Measurements from ENCODE around the gene IAPP. TPM values are rescaled to one million over a fixed set of nuclear protein-coding genes. Genes with fewer than 3 reads are reported as not detected.
A peak's percentile ranks its signal among the peaks of the same experiment; 100 is the strongest.
"Not testable (repeated sequence)": the region's sequence is repeated elsewhere in the genome, so short reads cannot be mapped to it uniquely, and the experiment has no call there.

IAPP gene
- total and polyA plus RNA-seq, 3 experiments from 2014 or later = not detected

DNA sequence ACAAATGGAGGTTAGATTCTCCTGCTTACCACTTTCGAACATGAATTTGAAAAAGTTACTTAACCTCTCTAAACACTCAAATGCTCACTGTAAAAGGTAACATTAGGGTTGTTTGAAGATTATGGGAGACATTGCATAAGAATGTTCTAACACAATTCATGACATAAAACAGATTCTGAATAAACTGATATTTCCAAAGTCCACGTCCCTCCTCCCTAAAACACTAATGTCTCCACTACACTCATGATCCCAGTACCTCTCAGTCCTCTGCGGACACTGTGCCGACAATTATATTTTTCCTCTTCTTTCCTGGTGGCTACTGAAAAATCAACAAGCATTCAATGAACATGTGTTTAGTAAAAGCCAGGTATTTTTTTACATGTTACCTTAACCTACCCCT lies 18.8 kb upstream of the IAPP start:
- POLR2A ChIA-PET = no interaction called here
- no peak overlapping the region for H3K4me3 Mint-ChIP-seq
- no peak overlapping the region for H3K4me3 ChIP-seq (ENCODE audit: low read length)
- H3K27me3 Mint-ChIP-seq = peaks cover 9 to 41% of the 10 kb centered on the region in 2 donors
- H3K9me3 ChIP-seq (ENCODE audit: low read length) = no peaks in the 10 kb centered on the region
- H3K27ac Mint-ChIP-seq = no peak overlapping the region
- no peak for DNase-seq
- H3K4me1 ChIP-seq (ENCODE audit: insufficient read depth, low read length) = no peaks in the 10 kb centered on the region
- CTCF ChIA-PET = no interaction called here
- no peaks in the 10 kb centered on the region for H3K36me3 Mint-ChIP-seq
- no peaks in the 10 kb centered on the region for H3K27me3 ChIP-seq (ENCODE audit: insufficient read depth, low read length, poor library complexity, severe bottlenecking)
- H3K9me3 Mint-ChIP-seq = no peaks in the 10 kb centered on the region
- no peaks in the 10 kb centered on the region for H3K36me3 ChIP-seq (ENCODE audit: insufficient read depth, low read length)
- peaks cover 0 to 5% (median 0%) of the 10 kb centered on the region in 3 donors for H3K4me1 Mint-ChIP-seq
- no peak overlapping the region for H3K27ac ChIP-seq (ENCODE audit: low read depth, low read length)

DNA sequence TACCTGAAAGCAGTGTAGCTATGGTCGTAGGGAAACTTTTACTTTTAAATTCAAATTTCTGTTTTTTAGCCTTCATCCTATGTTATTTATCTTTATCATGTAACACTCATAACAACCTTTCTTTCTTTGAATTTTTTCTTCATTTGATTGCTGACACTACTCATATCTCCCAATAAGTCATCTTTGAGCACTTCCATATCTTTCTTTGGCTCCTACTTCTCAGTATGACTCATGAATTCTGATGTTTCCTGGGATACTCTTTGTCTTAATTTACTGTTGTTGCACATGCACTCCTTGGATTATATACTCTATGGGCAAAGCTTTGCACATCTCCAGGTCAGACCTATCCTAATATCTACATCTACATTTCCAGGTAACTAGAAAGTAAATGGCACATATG lies 18.1 kb upstream of the IAPP start:
- Mint-ChIP-seq H3K9me3 (peaks cover 0 to 1% (median 0%) of the 10 kb centered on the region in 5 donors), H3K36me3 (no peaks in the 10 kb centered on the region), H3K4me1 (peaks cover 0 to 5% (median 0%) of the 10 kb centered on the region in 3 donors), H3K4me3 (no peak overlapping the region), H3K27ac (no peak overlapping the region), H3K27me3 (peaks cover 8 to 35% of the 10 kb centered on the region in 2 donors)
- Histone ChIP-seq H3K36me3 (ENCODE audit: insufficient read depth, low read length) (no peaks in the 10 kb centered on the region), H3K9me3 (ENCODE audit: low read length) (no peaks in the 10 kb centered on the region), H3K27me3 (ENCODE audit: insufficient read depth, low read length, poor library complexity, severe bottlenecking) (no peaks in the 10 kb centered on the region), H3K4me1 (ENCODE audit: insufficient read depth, low read length) (no peaks in the 10 kb centered on the region), H3K4me3 (ENCODE audit: low read length) (no peak overlapping the region), H3K27ac (ENCODE audit: low read depth, low read length) (no peak overlapping the region)
- DNase-seq = no peak
- ChIA-PET POLR2A (no interaction called here), CTCF (no interaction called here)

DNA sequence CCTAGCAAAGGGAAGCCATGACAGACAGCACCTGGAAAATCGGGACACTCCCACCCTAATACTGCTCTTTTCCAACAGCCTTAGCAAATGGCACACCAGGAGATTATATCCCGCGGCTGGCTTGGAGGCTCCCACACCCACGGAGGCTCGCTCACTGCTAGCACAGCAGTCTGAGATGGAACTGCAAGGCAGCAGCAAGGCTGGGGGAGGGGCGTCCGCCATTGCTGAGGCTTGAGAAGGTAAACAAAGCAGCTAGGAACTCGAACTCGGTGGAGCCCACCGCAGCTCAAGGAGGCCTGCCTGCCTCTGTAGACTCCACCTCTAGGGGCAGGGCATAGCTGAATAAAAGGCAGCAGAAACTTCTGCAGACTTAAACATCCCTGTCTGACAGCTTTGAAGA lies 12.1 kb upstream of the IAPP start:
- DNase-seq; POLR2A ChIA-PET; H3K27ac ChIP-seq (ENCODE audit: low read depth, low read length); H3K27me3 Mint-ChIP-seq; H3K4me3 Mint-ChIP-seq; H3K4me3 ChIP-seq (ENCODE audit: low read length); H3K36me3 ChIP-seq (ENCODE audit: insufficient read depth, low read length); H3K4me1 ChIP-seq (ENCODE audit: insufficient read depth, low read length); H3K27me3 ChIP-seq (ENCODE audit: insufficient read depth, low read length, poor library complexity, severe bottlenecking); H3K27ac Mint-ChIP-seq; H3K4me1 Mint-ChIP-seq; CTCF ChIA-PET; H3K36me3 Mint-ChIP-seq; H3K9me3 ChIP-seq (ENCODE audit: low read length): not testable (repeated sequence)
- H3K9me3 Mint-ChIP-seq = peaks cover 0 to 11% (median 4%) of the 10 kb centered on the region in 5 donors

DNA sequence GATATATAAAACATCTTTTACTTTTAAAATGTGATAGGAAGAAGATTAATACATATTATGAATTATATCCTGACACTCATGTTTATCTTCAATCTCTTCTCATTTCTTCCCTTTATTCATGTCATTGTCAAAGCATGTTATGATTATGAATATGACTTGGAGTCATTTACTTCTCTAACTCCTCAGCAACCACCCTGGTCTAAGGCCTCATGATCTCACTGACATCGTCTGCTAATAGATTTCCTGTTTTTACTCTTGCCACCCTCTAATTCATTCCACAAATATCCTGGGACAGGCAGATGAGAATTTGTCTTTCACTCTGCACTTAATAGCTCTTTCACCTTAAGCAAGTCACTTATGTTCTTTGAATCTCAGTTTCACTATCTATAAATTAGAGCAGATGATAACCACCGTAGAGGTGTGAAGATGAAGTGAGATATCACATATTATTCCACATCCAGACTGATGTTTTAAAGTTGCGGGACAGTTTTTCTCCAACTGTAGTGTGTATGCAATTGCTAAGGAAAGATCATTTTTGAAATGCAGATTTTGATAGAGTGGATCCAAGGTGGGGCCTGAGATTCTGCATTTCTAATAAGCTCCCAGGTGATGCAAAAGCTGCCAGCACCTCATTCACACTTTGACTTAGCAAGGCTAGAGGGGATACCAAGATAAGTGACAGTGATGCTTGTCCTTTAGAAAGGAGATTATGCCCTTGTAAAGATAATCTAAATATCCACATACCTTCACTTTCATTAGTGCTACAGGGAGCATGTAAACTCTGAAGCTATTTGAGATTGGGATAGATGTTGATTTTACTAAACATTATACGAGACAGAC lies 3.3 kb upstream of the IAPP start:
- H3K27ac ChIP-seq (ENCODE audit: low read depth, low read length) = no peak overlapping the region
- DNase-seq = no peak
- H3K9me3 ChIP-seq (ENCODE audit: low read length) = no peaks in the 10 kb centered on the region
- Mint-ChIP-seq H3K4me3 (peak overlapping the region in 5 of 7 donors; percentile 2 to 21 (median 9)), H3K36me3 (peaks cover 0 to 2% (median 0%) of the 10 kb centered on the region in 3 donors), H3K27me3 (peaks cover 0 to 5% of the 10 kb centered on the region in 2 donors), H3K27ac (peak overlapping the region in 3 of 8 donors; percentile 2 to 9 (median 2)), H3K9me3 (peaks cover 0 to 6% (median 4%) of the 10 kb centered on the region in 5 donors), H3K4me1 (peaks cover 11 to 18% (median 17%) of the 10 kb centered on the region in 3 donors)
- CTCF ChIA-PET = no interaction called here
- no peak overlapping the region for H3K4me3 ChIP-seq (ENCODE audit: low read length)
- POLR2A ChIA-PET = no interaction called here
- H3K27me3 ChIP-seq (ENCODE audit: insufficient read depth, low read length, poor library complexity, severe bottlenecking) = no peaks in the 10 kb centered on the region
- H3K4me1 ChIP-seq (ENCODE audit: insufficient read depth, low read length) = no peaks in the 10 kb centered on the region
- H3K36me3 ChIP-seq (ENCODE audit: insufficient read depth, low read length) = no peaks in the 10 kb centered on the region

DNA sequence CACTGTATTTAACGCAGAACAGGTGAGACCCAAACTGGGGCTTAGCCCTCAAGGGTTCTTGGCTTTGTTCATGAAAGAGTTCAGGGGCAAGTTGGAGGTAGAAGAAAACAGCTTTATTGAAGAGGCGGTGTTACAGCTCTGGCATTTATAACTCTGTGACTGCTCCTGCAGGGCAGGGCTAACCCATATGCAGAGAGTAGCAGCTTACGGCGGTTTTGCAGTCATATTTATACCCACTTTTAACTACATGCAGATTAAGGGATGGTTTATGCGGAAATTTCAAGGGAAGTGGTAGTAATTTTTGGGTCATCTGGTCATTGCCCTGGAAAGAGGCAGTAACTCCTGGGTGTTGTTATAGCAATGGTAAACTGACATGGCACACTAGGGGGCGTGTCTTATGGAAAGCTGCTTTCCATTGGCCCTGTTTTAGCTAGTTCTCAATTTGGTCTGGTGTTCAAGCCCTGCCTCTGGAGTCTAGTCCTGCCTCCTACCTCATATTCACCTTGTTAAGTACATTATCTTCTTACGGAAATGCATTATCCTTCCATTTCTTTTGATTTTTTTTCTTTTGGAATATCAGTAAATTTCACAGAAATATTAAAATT lies 1.8 kb upstream of the IAPP start:
- no peak overlapping the region for H3K4me3 ChIP-seq (ENCODE audit: low read length)
- Mint-ChIP-seq H3K9me3 (no peaks in the 10 kb centered on the region), H3K4me3 (no peak overlapping the region), H3K27me3 (peaks cover 0 to 5% of the 10 kb centered on the region in 2 donors), H3K4me1 (peaks cover 11 to 18% (median 17%) of the 10 kb centered on the region in 3 donors), H3K36me3 (no peaks in the 10 kb centered on the region), H3K27ac (no peak overlapping the region)
- no peaks in the 10 kb centered on the region for H3K4me1 ChIP-seq (ENCODE audit: insufficient read depth, low read length)
- no peak for DNase-seq
- POLR2A ChIA-PET = no interaction called here
- H3K9me3 ChIP-seq (ENCODE audit: low read length) = no peaks in the 10 kb centered on the region
- CTCF ChIA-PET = no interaction called here
- no peaks in the 10 kb centered on the region for H3K27me3 ChIP-seq (ENCODE audit: insufficient read depth, low read length, poor library complexity, severe bottlenecking)
- H3K27ac ChIP-seq (ENCODE audit: low read depth, low read length) = no peak overlapping the region
- no peaks in the 10 kb centered on the region for H3K36me3 ChIP-seq (ENCODE audit: insufficient read depth, low read length)

DNA sequence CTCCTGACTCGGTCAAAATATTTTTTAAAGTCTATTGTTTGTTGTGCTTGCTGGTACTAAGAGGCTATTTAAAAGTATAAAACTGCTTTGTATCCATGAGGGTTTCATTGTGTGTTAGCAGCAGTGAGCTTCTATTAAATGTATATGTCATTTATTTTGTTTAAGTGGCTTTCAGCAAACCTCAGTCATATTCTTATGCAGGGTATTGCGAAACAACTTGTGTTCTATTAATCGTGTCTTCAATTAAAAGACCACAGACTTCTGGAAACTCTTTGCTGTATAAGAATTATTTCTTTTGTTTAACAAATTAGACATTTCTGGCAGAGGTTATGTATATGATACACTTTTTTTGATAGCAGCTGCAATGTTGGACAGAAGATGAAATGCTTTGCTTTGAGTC lies 6.5 kb downstream of the IAPP start:
- Mint-ChIP-seq H3K36me3 (no peaks in the 10 kb centered on the region), H3K4me3 (no peak overlapping the region), H3K4me1 (no peaks in the 10 kb centered on the region), H3K9me3 (peaks cover 0 to 1% (median 0%) of the 10 kb centered on the region in 5 donors), H3K27me3 (peaks cover 12 to 30% of the 10 kb centered on the region in 2 donors), H3K27ac (no peak overlapping the region)
- Histone ChIP-seq H3K27ac (ENCODE audit: low read depth, low read length) (no peak overlapping the region), H3K27me3 (ENCODE audit: insufficient read depth, low read length, poor library complexity, severe bottlenecking) (peaks cover 4% of the 10 kb centered on the region), H3K4me1 (ENCODE audit: insufficient read depth, low read length) (no peaks in the 10 kb centered on the region), H3K4me3 (ENCODE audit: low read length) (no peak overlapping the region), H3K36me3 (ENCODE audit: insufficient read depth, low read length) (no peaks in the 10 kb centered on the region), H3K9me3 (ENCODE audit: low read length) (no peaks in the 10 kb centered on the region)
- ChIA-PET POLR2A (no interaction called here), CTCF (no interaction called here)
- no peak for DNase-seq

DNA sequence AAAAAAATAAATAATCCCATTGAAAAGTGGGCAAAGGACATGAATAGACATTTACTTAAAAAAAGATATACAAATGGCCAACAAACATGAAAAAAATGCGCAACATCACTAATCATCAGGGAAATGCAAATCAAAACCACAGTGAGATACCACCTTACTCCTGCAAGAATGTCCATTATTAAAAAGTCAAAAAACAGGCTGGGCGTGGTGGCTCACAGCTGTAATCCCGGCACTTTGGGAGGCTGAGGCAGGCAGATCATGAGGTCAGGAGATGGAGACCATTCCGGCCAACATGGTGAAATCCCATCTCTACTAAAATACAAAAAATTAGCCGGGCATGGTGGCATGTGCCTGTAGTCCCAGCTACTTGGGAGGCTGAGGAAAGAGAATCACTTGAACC lies 8.6 kb downstream of the IAPP start:
- H3K9me3 ChIP-seq (ENCODE audit: low read length); CTCF ChIA-PET; H3K27me3 ChIP-seq (ENCODE audit: insufficient read depth, low read length, poor library complexity, severe bottlenecking); H3K4me1 ChIP-seq (ENCODE audit: insufficient read depth, low read length); H3K27ac Mint-ChIP-seq; H3K9me3 Mint-ChIP-seq; H3K36me3 Mint-ChIP-seq; H3K4me1 Mint-ChIP-seq; DNase-seq; H3K36me3 ChIP-seq (ENCODE audit: insufficient read depth, low read length); H3K4me3 Mint-ChIP-seq; POLR2A ChIA-PET; H3K27ac ChIP-seq (ENCODE audit: low read depth, low read length); H3K4me3 ChIP-seq (ENCODE audit: low read length): not testable (repeated sequence)
- peaks cover 10 to 30% of the 10 kb centered on the region in 2 donors for H3K27me3 Mint-ChIP-seq

DNA sequence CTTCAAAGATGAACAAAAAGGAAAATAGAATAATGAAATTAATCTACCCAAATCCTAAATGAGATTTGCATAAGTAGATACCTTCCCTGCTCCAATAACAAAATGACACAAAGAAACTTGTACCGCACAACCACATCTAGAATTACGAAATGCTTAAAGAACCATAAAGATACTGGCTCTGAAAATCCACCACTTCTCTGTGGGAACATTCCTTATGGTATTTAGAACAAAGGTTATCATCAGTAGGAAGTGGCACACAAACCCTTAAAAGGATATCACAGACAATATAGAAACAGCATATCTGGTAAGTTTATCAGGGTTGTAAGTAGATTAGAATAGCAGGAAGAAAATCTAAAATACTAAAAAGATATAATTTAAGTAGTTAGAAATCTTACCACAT lies 11.6 kb downstream of the IAPP start:
- Mint-ChIP-seq H3K27ac (no peak overlapping the region), H3K4me1 (no peaks in the 10 kb centered on the region), H3K4me3 (no peak overlapping the region), H3K9me3 (peaks cover 0 to 1% (median 0%) of the 10 kb centered on the region in 5 donors), H3K36me3 (no peaks in the 10 kb centered on the region), H3K27me3 (peaks cover 6 to 16% of the 10 kb centered on the region in 2 donors)
- Histone ChIP-seq H3K9me3 (ENCODE audit: low read length) (no peaks in the 10 kb centered on the region), H3K36me3 (ENCODE audit: insufficient read depth, low read length) (no peaks in the 10 kb centered on the region), H3K27ac (ENCODE audit: low read depth, low read length) (no peak overlapping the region), H3K4me3 (ENCODE audit: low read length) (no peak overlapping the region), H3K27me3 (ENCODE audit: insufficient read depth, low read length, poor library complexity, severe bottlenecking) (peaks cover 4% of the 10 kb centered on the region), H3K4me1 (ENCODE audit: insufficient read depth, low read length) (no peaks in the 10 kb centered on the region)
- CTCF ChIA-PET = no interaction called here
- POLR2A ChIA-PET = no interaction called here
- DNase-seq = no peak
